Measurements from ENCODE around the gene MYL2.

The MYL2 gene

DNA sequence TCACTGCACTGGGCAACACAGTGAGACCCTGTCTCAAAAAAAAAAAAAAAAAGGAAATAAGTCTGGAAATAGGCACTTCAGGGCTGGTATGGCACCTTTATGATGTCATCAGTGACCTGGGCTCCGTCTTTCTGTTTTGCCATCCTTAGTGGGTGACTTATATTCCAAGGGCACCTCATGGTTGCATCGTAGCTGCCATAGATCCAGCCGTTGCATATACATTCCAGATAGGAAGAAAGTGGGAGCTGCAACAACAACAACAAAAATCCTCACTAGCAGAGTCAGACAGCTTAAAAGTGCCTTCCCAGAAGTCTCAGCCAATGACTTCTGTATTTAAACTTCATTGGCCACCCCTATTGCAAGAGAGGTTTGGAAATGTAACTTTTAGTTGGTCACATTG is 26.4 kb downstream of the MYL2 start:
- Histone ChIP-seq H2AFZ (ENCODE audit: low read length, unreplicated experiment) (no peak overlapping the region), H3K27ac (ENCODE audit: low read depth, low read length) (no peak overlapping the region), H3K36me3 (ENCODE audit: insufficient read depth, low read length) (no peaks in the 10 kb centered on the region), H3K4me3 (ENCODE audit: low read depth, low read length) (no peak overlapping the region), H3K79me2 (ENCODE audit: control insufficient read depth, insufficient read depth, low read length, unreplicated experiment) (no peaks in the 10 kb centered on the region), H3K27me3 (ENCODE audit: insufficient read depth, low read length) (no peaks in the 10 kb centered on the region), H3K4me1 (ENCODE audit: control insufficient read depth, insufficient read depth, low read length, unreplicated experiment) (peaks cover 7% of the 10 kb centered on the region)

DNA sequence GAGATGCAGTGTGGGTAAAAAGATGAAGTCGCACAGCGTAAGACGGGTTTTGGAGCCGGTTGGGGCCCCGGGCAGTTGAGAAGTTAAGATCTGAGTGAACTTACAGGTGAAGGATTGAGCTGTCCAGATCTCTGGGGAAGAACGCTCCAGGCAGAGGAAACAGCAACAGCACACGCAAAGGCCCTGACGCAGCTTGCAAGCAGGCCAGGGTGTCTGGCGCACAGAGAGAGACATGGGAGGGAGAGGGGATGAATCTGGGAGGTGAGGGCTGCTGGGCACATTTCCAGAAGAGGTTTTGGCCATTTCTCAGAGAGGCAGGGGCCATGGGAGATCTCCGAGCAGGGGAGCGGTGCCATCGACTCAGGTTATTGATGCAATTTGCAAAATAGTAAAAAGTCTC is 31.0 kb downstream of the MYL2 start:
- H3K79me2 ChIP-seq (ENCODE audit: control insufficient read depth, insufficient read depth, low read length, unreplicated experiment): no peaks in the 10 kb centered on the region
- H2AFZ ChIP-seq (ENCODE audit: low read length, unreplicated experiment): no peak overlapping the region
- H3K27me3 ChIP-seq (ENCODE audit: insufficient read depth, low read length): no peaks in the 10 kb centered on the region
- H3K36me3 ChIP-seq (ENCODE audit: insufficient read depth, low read length): no peaks in the 10 kb centered on the region
- H3K27ac ChIP-seq (ENCODE audit: low read depth, low read length): no peak overlapping the region
- peaks cover 7% of the 10 kb centered on the region for H3K4me1 ChIP-seq (ENCODE audit: control insufficient read depth, insufficient read depth, low read length, unreplicated experiment)
- no peak overlapping the region for H3K4me3 ChIP-seq (ENCODE audit: low read depth, low read length)

DNA sequence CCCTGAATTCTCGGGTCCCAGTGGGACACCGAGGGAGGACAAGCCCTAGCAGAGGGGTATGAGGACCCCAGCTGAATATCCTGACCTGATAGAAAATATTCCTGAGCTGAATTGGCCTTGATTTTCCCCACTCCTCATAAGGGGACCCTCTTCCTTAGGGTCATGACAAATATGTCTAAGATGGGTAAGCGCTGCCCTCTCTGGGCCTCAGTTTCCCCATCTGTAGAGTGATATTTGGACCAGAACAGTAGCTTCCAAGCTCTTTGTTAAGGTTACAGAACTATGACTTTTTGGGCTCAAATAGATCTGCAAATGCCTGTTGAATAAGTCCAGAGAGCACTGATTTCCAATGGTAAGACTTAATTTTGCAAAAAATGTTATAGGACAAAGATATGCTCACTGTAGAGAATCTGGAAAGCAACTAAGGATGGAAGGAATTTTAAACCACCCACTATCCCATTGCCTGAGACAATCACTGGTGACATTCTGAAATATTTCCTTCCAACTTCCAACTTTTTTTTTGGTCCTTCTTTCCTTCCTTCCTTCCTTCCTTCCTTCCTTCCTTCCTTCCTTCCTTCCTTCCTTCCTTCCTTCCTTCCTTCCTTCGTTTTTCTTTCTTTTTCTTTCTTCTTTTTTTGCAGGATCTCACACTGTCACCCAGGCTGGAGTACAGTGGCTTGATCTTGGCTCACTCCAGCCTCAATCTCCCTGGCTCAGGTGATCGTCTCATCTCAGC is 32.0 kb downstream of the MYL2 start:
- Histone ChIP-seq H3K27ac (ENCODE audit: low read depth, low read length) (no peak overlapping the region), H3K4me1 (ENCODE audit: control insufficient read depth, insufficient read depth, low read length, unreplicated experiment) (peaks cover 7% of the 10 kb centered on the region), H3K79me2 (ENCODE audit: control insufficient read depth, insufficient read depth, low read length, unreplicated experiment) (no peaks in the 10 kb centered on the region), H3K36me3 (ENCODE audit: insufficient read depth, low read length) (no peaks in the 10 kb centered on the region), H3K27me3 (ENCODE audit: insufficient read depth, low read length) (no peaks in the 10 kb centered on the region), H3K4me3 (ENCODE audit: low read depth, low read length) (peak overlapping the region; percentile 87; the same call in 1 of the 2 replicates), H2AFZ (ENCODE audit: low read length, unreplicated experiment) (no peak overlapping the region)

DNA sequence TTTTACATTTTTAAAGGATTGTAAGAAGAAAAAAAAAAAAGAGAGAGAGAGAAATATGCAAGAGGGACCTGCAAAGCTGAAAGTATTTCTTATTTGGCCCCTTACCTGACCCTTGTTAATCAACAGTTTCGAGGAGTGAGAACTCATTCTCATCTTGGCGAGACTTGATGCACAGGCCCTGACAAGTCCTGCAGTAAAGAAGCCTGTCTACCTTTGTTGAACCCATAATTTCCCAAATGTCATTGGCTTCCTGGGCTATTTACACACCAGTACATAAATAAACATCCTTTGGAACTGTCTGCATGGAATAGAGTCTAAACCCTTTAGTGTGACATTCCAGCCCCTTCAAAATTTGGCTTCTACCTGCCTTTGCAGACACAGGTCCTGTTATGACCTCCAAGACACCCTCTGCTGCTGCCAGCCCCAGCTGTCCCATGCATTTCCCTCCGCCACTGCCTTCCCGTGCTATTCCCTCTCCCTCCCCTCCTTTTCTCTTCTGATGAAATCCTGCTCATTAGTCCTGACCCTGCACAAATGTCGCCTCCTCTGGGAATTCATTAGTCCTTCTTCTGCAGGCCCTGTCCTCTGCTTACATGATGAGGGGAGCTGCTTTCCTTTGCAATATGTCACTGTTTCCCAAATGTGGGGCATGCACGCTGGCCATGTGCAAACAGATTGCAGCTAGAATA is 35.1 kb downstream of the MYL2 start:
- no peaks in the 10 kb centered on the region for H3K27me3 ChIP-seq (ENCODE audit: insufficient read depth, low read length)
- H3K79me2 ChIP-seq (ENCODE audit: control insufficient read depth, insufficient read depth, low read length, unreplicated experiment): no peaks in the 10 kb centered on the region
- no peak overlapping the region for H3K4me3 ChIP-seq (ENCODE audit: low read depth, low read length)
- no peaks in the 10 kb centered on the region for H3K36me3 ChIP-seq (ENCODE audit: insufficient read depth, low read length)
- no peak overlapping the region for H2AFZ ChIP-seq (ENCODE audit: low read length, unreplicated experiment)
- H3K27ac ChIP-seq (ENCODE audit: low read depth, low read length): no peak overlapping the region
- no peaks in the 10 kb centered on the region for H3K4me1 ChIP-seq (ENCODE audit: control insufficient read depth, insufficient read depth, low read length, unreplicated experiment)

DNA sequence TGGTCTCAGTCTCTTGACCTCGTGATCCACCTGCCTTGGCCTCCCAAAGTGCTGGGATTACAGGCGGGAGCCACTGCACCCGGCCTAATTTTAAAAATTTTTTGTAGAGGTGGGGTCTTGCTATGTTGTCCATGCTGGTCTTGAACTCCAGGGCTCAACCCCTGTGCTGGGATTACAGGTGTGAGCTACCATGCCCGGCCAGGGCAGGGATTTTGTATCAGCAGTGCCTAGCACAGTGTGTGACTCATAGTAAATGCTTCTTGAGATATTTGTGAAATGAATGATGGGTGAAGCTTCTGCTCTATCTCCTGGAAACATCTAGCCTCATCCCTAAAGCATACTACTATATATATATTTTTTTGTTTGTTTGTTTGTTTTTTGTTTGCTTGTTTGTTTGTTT is 37.1 kb downstream of the MYL2 start:
- Histone ChIP-seq H3K27me3 (ENCODE audit: insufficient read depth, low read length) (no peaks in the 10 kb centered on the region), H3K36me3 (ENCODE audit: insufficient read depth, low read length) (no peaks in the 10 kb centered on the region), H3K4me3 (ENCODE audit: low read depth, low read length) (no peak overlapping the region), H3K27ac (ENCODE audit: low read depth, low read length) (no peak overlapping the region), H3K4me1 (ENCODE audit: control insufficient read depth, insufficient read depth, low read length, unreplicated experiment) (no peaks in the 10 kb centered on the region), H2AFZ (ENCODE audit: low read length, unreplicated experiment) (no peak overlapping the region), H3K79me2 (ENCODE audit: control insufficient read depth, insufficient read depth, low read length, unreplicated experiment) (no peaks in the 10 kb centered on the region)

DNA sequence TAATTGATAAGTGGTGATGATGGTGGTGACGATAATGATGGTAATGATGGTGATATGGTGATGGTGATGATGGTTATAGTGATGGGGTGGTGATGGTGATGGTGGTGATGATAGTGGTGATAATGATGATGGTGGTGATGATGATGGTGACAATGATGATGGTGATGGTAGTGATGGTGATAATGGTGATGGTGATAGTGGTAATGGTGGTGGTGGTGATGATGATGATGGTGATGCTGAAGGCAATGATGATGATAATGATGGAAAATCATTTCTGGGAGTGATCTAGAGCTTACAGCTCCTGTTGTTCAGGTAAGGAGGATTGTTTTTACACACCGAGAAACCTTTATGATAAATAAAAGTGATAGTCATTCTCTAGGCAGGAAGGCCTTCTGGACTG is 39.7 kb downstream of the MYL2 start:
- Histone ChIP-seq H3K4me3 (ENCODE audit: low read depth, low read length) (no peak overlapping the region), H3K27ac (ENCODE audit: low read depth, low read length) (no peak overlapping the region), H3K27me3 (ENCODE audit: insufficient read depth, low read length) (no peaks in the 10 kb centered on the region), H3K4me1 (ENCODE audit: control insufficient read depth, insufficient read depth, low read length, unreplicated experiment) (no peaks in the 10 kb centered on the region), H3K36me3 (ENCODE audit: insufficient read depth, low read length) (no peaks in the 10 kb centered on the region), H2AFZ (ENCODE audit: low read length, unreplicated experiment) (no peak overlapping the region), H3K79me2 (ENCODE audit: control insufficient read depth, insufficient read depth, low read length, unreplicated experiment) (no peaks in the 10 kb centered on the region)

DNA sequence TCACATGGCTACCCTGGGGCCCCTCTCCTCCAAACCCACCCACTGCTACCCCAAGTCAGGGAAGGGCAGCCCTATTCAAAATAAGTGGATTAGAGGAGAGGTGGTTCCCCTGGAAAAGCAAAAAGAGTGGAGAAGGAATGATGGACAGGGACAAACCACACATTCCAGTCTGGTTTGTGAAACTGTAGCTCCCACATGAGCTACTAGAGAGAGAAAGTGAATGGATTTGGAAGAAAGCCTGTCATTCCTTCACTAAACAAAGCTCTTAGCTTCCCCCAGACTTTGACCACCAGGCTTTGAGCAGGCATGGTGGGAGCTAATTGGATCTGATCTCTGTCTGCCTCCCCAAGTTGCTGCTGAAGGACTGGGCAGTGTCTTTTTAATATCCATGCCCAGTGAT is 45.6 kb downstream of the MYL2 start:
- Histone ChIP-seq H3K79me2 (ENCODE audit: control insufficient read depth, insufficient read depth, low read length, unreplicated experiment) (no peaks in the 10 kb centered on the region), H3K4me1 (ENCODE audit: control insufficient read depth, insufficient read depth, low read length, unreplicated experiment) (no peaks in the 10 kb centered on the region)

DNA sequence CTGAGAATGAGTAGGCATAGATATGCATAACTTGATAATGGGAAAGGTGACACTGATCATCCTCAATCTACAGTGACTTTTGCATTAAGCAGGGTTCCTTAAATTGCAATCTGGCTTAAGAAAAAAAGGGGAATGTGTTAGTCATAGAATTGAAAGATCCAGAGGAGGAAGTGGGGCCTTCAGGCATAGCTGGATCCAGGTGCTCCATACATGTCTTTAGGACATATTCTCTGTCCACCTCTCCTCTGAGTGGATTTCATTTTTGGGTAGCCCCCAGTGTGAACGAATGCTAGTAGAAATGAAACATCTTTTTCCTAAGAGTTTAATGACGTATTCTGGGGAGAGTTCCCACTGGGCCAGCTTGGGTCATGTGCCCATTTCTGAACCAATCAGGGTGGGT is 46.0 kb downstream of the MYL2 start:
- peaks cover 51% of the 10 kb centered on the region for H3K27me3 ChIP-seq (ENCODE audit: insufficient read depth, low read length)
- H3K4me1 ChIP-seq (ENCODE audit: control insufficient read depth, insufficient read depth, low read length, unreplicated experiment): no peaks in the 10 kb centered on the region
- H2AFZ ChIP-seq (ENCODE audit: low read length, unreplicated experiment): no peak overlapping the region
- H3K27ac ChIP-seq (ENCODE audit: low read depth, low read length): no peak overlapping the region
- no peak overlapping the region for H3K4me3 ChIP-seq (ENCODE audit: low read depth, low read length)
- H3K36me3 ChIP-seq (ENCODE audit: insufficient read depth, low read length): no peaks in the 10 kb centered on the region
- no peaks in the 10 kb centered on the region for H3K79me2 ChIP-seq (ENCODE audit: control insufficient read depth, insufficient read depth, low read length, unreplicated experiment)

More for the DNA sequence above, 45.6 kb downstream of the MYL2 start:
- Histone ChIP-seq H3K27me3 (ENCODE audit: insufficient read depth, low read length) (peaks cover 49% of the 10 kb centered on the region), H3K36me3 (ENCODE audit: insufficient read depth, low read length) (no peaks in the 10 kb centered on the region), H3K27ac (ENCODE audit: low read depth, low read length) (no peak overlapping the region), H3K4me3 (ENCODE audit: low read depth, low read length) (no peak overlapping the region), H2AFZ (ENCODE audit: low read length, unreplicated experiment) (no peak overlapping the region)

DNA sequence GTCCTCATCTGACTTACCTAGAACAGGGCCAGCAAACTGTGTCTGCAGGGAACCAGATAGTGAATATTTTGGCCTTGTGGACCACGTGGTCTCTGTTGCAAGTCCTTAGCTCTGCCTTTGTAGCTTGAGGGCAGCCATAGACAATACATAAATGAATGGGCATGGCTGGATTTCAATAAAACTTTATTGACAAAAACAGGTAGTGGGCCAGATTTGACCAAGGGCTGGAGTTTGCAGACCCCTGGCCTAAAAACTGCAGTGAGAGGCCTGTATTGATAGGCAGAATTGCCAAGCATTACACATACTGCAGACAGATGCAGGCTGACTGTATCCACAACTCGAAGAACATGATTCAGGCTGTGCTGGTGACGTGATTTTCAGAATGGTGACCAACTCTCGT is 48.3 kb downstream of the MYL2 start:
- Histone ChIP-seq H3K27ac (ENCODE audit: low read depth, low read length) (no peak overlapping the region), H3K36me3 (ENCODE audit: insufficient read depth, low read length) (no peaks in the 10 kb centered on the region), H2AFZ (ENCODE audit: low read length, unreplicated experiment) (no peak overlapping the region), H3K79me2 (ENCODE audit: control insufficient read depth, insufficient read depth, low read length, unreplicated experiment) (no peaks in the 10 kb centered on the region), H3K27me3 (ENCODE audit: insufficient read depth, low read length) (peaks cover 57% of the 10 kb centered on the region), H3K4me3 (ENCODE audit: low read depth, low read length) (no peak overlapping the region), H3K4me1 (ENCODE audit: control insufficient read depth, insufficient read depth, low read length, unreplicated experiment) (no peaks in the 10 kb centered on the region)

DNA sequence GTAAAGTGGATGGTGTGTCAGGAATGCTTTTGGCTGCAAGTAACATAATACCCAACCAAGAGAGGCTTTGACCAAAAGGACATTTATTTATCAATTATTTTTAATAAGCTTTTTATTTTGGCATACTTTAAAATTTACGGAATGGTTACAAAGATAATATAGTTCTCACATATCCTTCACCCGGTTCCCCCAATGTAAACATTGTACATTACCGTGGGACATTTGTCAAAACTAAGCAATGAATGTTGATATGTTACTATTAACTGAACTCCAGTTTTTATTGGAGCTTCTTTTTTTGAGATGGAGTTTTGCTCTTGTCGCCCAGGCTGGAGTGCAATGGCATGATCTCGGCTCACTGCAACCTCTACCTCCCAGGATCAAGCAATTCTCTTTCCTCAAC is 50.6 kb downstream of the MYL2 start:
- no peaks in the 10 kb centered on the region for H3K36me3 ChIP-seq (ENCODE audit: insufficient read depth, low read length)

DNA sequence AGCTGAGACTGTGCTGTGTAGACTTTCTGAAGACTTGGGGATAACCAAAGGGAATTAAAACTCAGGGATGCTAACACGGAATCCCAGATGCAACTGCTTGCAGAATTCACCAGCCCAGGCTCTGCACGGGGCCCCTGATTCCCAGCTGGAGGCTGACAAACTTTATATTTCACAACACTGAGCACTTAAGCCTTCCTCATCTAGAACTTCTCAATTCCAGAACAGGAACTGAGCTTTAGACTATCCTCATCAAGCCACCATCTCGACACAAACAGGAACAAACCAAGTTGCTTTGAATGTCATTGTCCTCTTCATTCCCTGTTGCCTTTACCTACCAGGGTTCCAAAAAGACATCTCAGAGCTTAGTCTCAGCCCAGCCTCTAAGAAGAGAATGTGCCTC is 51.4 kb downstream of the MYL2 start:
- Histone ChIP-seq H3K4me1 (ENCODE audit: control insufficient read depth, insufficient read depth, low read length, unreplicated experiment) (no peaks in the 10 kb centered on the region), H3K27me3 (ENCODE audit: insufficient read depth, low read length) (peaks cover 48% of the 10 kb centered on the region), H2AFZ (ENCODE audit: low read length, unreplicated experiment) (no peak overlapping the region), H3K36me3 (ENCODE audit: insufficient read depth, low read length) (no peaks in the 10 kb centered on the region), H3K4me3 (ENCODE audit: low read depth, low read length) (no peak overlapping the region), H3K27ac (ENCODE audit: low read depth, low read length) (no peak overlapping the region), H3K79me2 (ENCODE audit: control insufficient read depth, insufficient read depth, low read length, unreplicated experiment) (no peaks in the 10 kb centered on the region)

More for the DNA sequence above, 50.6 kb downstream of the MYL2 start:
- Histone ChIP-seq H2AFZ (ENCODE audit: low read length, unreplicated experiment) (no peak overlapping the region), H3K27ac (ENCODE audit: low read depth, low read length) (no peak overlapping the region), H3K27me3 (ENCODE audit: insufficient read depth, low read length) (peaks cover 53% of the 10 kb centered on the region), H3K4me1 (ENCODE audit: control insufficient read depth, insufficient read depth, low read length, unreplicated experiment) (no peaks in the 10 kb centered on the region), H3K79me2 (ENCODE audit: control insufficient read depth, insufficient read depth, low read length, unreplicated experiment) (no peaks in the 10 kb centered on the region), H3K4me3 (ENCODE audit: low read depth, low read length) (no peak overlapping the region)
